ENCODE results near the gene TNS1.

TNS1 gene

GRCh38 chr2:217808326-217808725, 194.5 kb downstream of the TNS1 start:
- Histone ChIP-seq H3K36me3 (ENCODE audit: insufficient read depth) (no peaks in the 10 kb centered on the region), H3K79me2 (ENCODE audit: insufficient read depth, low read depth) (no peaks in the 10 kb centered on the region), H3K27ac (no peak overlapping the region), H3K27me3 (ENCODE audit: insufficient read depth, low read depth) (no peaks in the 10 kb centered on the region), H3K4me3 (IDR thresholded peaks at IDR 0.05; ENCODE audit: insufficient read depth, low read depth, low read length) (no peak overlapping the region), H3K9ac (no peak overlapping the region), H3K4me1 (ENCODE audit: low read depth, poor library complexity, severe bottlenecking) (no peaks in the 10 kb centered on the region), H2AFZ (ENCODE audit: low read depth) (no peak overlapping the region), H3K4me2 (no peak overlapping the region), H4K20me1 (ENCODE audit: insufficient read depth) (no peaks in the 10 kb centered on the region)
- TF ChIP-seq, protein P1, sequence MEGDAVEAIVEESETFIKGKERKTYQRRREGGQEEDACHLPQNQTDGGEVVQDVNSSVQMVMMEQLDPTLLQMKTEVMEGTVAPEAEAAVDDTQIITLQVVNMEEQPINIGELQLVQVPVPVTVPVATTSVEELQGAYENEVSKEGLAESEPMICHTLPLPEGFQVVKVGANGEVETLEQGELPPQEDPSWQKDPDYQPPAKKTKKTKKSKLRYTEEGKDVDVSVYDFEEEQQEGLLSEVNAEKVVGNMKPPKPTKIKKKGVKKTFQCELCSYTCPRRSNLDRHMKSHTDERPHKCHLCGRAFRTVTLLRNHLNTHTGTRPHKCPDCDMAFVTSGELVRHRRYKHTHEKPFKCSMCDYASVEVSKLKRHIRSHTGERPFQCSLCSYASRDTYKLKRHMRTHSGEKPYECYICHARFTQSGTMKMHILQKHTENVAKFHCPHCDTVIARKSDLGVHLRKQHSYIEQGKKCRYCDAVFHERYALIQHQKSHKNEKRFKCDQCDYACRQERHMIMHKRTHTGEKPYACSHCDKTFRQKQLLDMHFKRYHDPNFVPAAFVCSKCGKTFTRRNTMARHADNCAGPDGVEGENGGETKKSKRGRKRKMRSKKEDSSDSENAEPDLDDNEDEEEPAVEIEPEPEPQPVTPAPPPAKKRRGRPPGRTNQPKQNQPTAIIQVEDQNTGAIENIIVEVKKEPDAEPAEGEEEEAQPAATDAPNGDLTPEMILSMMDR (conservative IDR thresholded peaks at IDR 0.05; ENCODE audit: low read depth, low read length): no peak

DNA sequence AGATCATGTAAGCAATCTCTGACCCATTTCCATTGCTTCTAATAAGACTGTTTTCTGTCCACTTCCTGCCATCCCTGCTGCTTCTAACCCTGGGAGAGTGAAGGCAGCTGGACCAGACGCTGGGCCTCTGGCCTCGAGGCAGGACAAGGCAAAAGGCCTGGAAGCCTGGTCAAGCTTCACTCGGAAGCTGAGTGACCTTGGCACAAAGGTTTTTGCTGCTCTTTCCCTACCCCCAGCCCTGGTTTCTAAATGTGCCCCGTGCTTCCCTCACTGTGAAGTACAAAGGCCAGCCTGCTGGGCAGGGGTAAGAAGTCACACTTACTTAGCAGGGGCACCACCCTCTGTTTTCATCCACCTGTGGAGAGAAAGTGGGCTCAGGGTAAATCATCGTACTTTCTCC, 195.0 kb downstream of the TNS1 start:
- H4K20me1 ChIP-seq (ENCODE audit: insufficient read depth): no peaks in the 10 kb centered on the region
- no peaks in the 10 kb centered on the region for H3K27me3 ChIP-seq (ENCODE audit: insufficient read depth, low read depth)
- TF ChIP-seq, protein P1 (conservative IDR thresholded peaks at IDR 0.05; ENCODE audit: low read depth, low read length): no peak
- no peaks in the 10 kb centered on the region for H3K79me2 ChIP-seq (ENCODE audit: insufficient read depth, low read depth)
- no peak overlapping the region for H3K27ac ChIP-seq
- no peak overlapping the region for H2AFZ ChIP-seq (ENCODE audit: low read depth)
- no peak overlapping the region for H3K4me3 ChIP-seq (IDR thresholded peaks at IDR 0.05; ENCODE audit: insufficient read depth, low read depth, low read length)
- no peaks in the 10 kb centered on the region for H3K36me3 ChIP-seq (ENCODE audit: insufficient read depth)
- H3K9ac ChIP-seq: no peak overlapping the region
- H3K4me2 ChIP-seq: no peak overlapping the region
- no peaks in the 10 kb centered on the region for H3K4me1 ChIP-seq (ENCODE audit: low read depth, poor library complexity, severe bottlenecking)

DNA sequence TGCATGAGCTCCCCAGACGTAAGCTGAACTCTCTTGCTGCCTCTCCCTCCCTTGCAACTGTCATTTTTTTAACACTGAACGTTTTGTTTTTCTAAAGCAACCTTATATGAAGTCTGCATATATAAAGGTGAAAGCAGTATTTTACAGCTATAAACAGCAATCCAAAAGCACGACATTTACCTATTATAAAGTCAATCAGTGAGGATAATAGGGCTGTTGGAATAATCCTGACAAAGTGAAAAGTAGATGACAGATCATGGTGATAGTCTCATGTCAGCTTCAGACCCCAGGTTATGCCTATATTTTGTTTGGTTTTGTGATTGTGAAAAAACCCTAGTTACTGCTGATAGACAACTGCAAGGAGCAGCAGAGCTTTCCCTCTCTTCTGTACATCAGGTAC, 195.8 kb downstream of the TNS1 start:
- Histone ChIP-seq H3K36me3 (ENCODE audit: insufficient read depth) (no peaks in the 10 kb centered on the region), H4K20me1 (ENCODE audit: insufficient read depth) (no peaks in the 10 kb centered on the region), H3K4me2 (no peak overlapping the region), H3K79me2 (ENCODE audit: insufficient read depth, low read depth) (no peaks in the 10 kb centered on the region), H3K27ac (no peak overlapping the region), H3K4me1 (ENCODE audit: low read depth, poor library complexity, severe bottlenecking) (no peaks in the 10 kb centered on the region), H3K27me3 (ENCODE audit: insufficient read depth, low read depth) (no peaks in the 10 kb centered on the region), H3K4me3 (IDR thresholded peaks at IDR 0.05; ENCODE audit: insufficient read depth, low read depth, low read length) (no peak overlapping the region), H3K9ac (no peak overlapping the region), H2AFZ (ENCODE audit: low read depth) (no peak overlapping the region)
- TF ChIP-seq, protein P1 (conservative IDR thresholded peaks at IDR 0.05; ENCODE audit: low read depth, low read length): no peak

DNA sequence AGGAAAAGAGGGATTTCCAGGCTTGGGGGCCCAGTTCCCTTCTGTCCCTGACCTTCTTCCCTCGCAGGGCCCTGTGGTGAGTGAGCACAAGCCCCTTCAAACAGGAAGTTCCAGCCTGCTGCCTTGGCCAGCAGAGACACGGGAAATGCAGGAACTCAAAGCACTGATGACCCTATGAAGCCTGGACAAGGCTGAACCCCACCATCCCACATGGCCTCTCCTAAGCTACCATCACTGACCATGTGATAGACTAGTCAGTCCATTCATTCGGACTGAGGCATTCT, 196.4 kb downstream of the TNS1 start:
- H3K4me1 ChIP-seq (ENCODE audit: low read depth, poor library complexity, severe bottlenecking): no peaks in the 10 kb centered on the region
- no peaks in the 10 kb centered on the region for H3K79me2 ChIP-seq (ENCODE audit: insufficient read depth, low read depth)
- no peaks in the 10 kb centered on the region for H4K20me1 ChIP-seq (ENCODE audit: insufficient read depth)
- TF ChIP-seq, protein P1 (conservative IDR thresholded peaks at IDR 0.05; ENCODE audit: low read depth, low read length): no peak
- no peak overlapping the region for H3K4me3 ChIP-seq (IDR thresholded peaks at IDR 0.05; ENCODE audit: insufficient read depth, low read depth, low read length)
- H3K27me3 ChIP-seq (ENCODE audit: insufficient read depth, low read depth): no peaks in the 10 kb centered on the region
- H3K36me3 ChIP-seq (ENCODE audit: insufficient read depth): no peaks in the 10 kb centered on the region
- no peak overlapping the region for H3K27ac ChIP-seq
- H2AFZ ChIP-seq (ENCODE audit: low read depth): no peak overlapping the region
- no peak overlapping the region for H3K9ac ChIP-seq
- no peak overlapping the region for H3K4me2 ChIP-seq

All from KMS-11 (cell line).